T-cell (primary cell): ENCODE results near the gene PTCD1. TPM values are rescaled to one million over a fixed set of nuclear protein-coding genes. Genes with fewer than 3 reads are reported as not detected.

ENCODE experiments used
- ATAC-seq, 4 experiments: fragments of 200-7000 bp in 3 of 4; fragments of 150-1000 bp in 1 of 4; cut with Tn5 transposase; replicated peaks in 1 of 4; 1 replicate in 3 of 4; 2 replicates in 1 of 4; pipeline ENCODE4 v1.10.0; 2021; ENCODE audit warnings: moderate library complexity in 3 of 4, mild to moderate bottlenecking in 2 of 4, moderate number of reproducible peaks in 1 of 4
- CTCF ChIA-PET, 2 donors: fragments of 300-600 bp; sonication (Branson Sonifier 250); formaldehyde crosslinking; loops; one replicate each; lab custom pipeline; 2022; ENCODE audit warnings: antibody characterized with exemption in 2 of 2; lab: Charles Lee
- POLR2A ChIA-PET, 2 donors: fragments of 300-600 bp; sonication (Branson Sonifier 250); formaldehyde crosslinking; loops; one replicate each; lab custom pipeline; 2022; ENCODE audit warnings: antibody characterized with exemption in 2 of 2; lab: Charles Lee
- DNase-seq, 35 experiments: peaks; one replicate each; pipeline versions ENCODE4 v3.0.0 to v3.0.0-alpha.2; 2013 to 2023
- H3K27ac ChIP-seq: one replicate; pipeline ENCODE4 v1.5.1; 2013; ENCODE audit warnings: low read length
- H3K27me3 ChIP-seq, 2 experiments: replicated peaks in 1 of 2; 1 replicate in 1 of 2; 2 replicates in 1 of 2; pipeline versions ENCODE4 v1.6.1 to v1.7.0; 2013; ENCODE audit warnings: low read length in 1 of 2, mixed read lengths in 1 of 2; ENCODE audit not compliant: control insufficient read depth in 2 of 2, insufficient read depth in 2 of 2; ENCODE audit errors: extremely low read depth in 1 of 2
- H3K36me3 ChIP-seq, 2 donors: 1 replicate in 1 of 2; 2 replicates in 1 of 2; pipeline versions ENCODE4 v1.6.1 to v1.7.0; 2013; ENCODE audit warnings: low read length in 1 of 2; ENCODE audit not compliant: control insufficient read depth in 2 of 2, insufficient read depth in 1 of 2; ENCODE audit errors: extremely low read depth in 1 of 2
- H3K4me1 ChIP-seq, 2 experiments: 1 replicate in 1 of 2; 2 replicates in 1 of 2; pipeline versions ENCODE4 v1.6.1 to v1.7.0; 2013; ENCODE audit warnings: low read length in 2 of 2, mixed read lengths in 1 of 2; ENCODE audit not compliant: insufficient read depth in 2 of 2, control insufficient read depth in 1 of 2; ENCODE audit errors: extremely low read depth in 1 of 2
- H3K4me3 ChIP-seq, 2 donors: 1 replicate in 1 of 2; 2 replicates in 1 of 2; pipeline versions ENCODE4 v1.5.1 to v1.7.0; 2013; ENCODE audit warnings: mild to moderate bottlenecking in 2 of 2, low read length in 1 of 2, moderate library complexity in 1 of 2; ENCODE audit not compliant: control insufficient read depth in 1 of 2; ENCODE audit errors: extremely low read depth in 1 of 2
- H3K9me3 ChIP-seq: 2 replicates; pipeline ENCODE4 v1.7.0; 2013
- H3K27ac Mint-ChIP-seq, 2 donors: one replicate each; pipeline ENCODE4 v1.8.0; 2020 to 2021; ENCODE audit warnings: mild to moderate bottlenecking in 2 of 2, mixed read lengths in 2 of 2
- H3K27me3 Mint-ChIP-seq, 2 donors: one replicate each; pipeline ENCODE4 v1.8.0; 2021 to 2022; ENCODE audit warnings: mixed read lengths in 2 of 2
- H3K36me3 Mint-ChIP-seq: one replicate; pipeline ENCODE4 v1.8.0; 2021; ENCODE audit warnings: mixed read lengths
- H3K4me1 Mint-ChIP-seq, 3 donors: one replicate each; pipeline ENCODE4 v1.8.0; 2020 to 2022; ENCODE audit warnings: mixed read lengths in 3 of 3, mild to moderate bottlenecking in 1 of 3
- H3K4me3 Mint-ChIP-seq, 3 donors: one replicate each; pipeline ENCODE4 v1.8.0; 2020 to 2022; ENCODE audit warnings: mild to moderate bottlenecking in 3 of 3, mixed read lengths in 3 of 3, moderate library complexity in 3 of 3
- H3K9me3 Mint-ChIP-seq, 3 donors: one replicate each; pipeline ENCODE4 v1.8.0; 2020 to 2022; ENCODE audit warnings: mixed read lengths in 3 of 3
- WGBS: methylation state at CpG from one replicate; pipeline ENCODE4 v1.1.5; 2013; ENCODE audit warnings: missing lambda C conversion rate; ENCODE audit not compliant: insufficient coverage; 5-methylcytosine and 5-hydroxymethylcytosine counted together
- total RNA-seq, 35 experiments: library from RNA in 6 of 35; stranded (reverse) in 6 of 35; fragments of 120-200 nt in 1 of 35; gene quantifications; one replicate each; pipeline versions ENCODE4 v1.2.1 to v1.2.4 and lab custom pipeline; 2013 to 2026

Gene PTCD1
- total RNA-seq, 5 donors from 2014 or later (not counting 1 experiment from before 2014, with no cell fraction given) = 5.4 to 11.6 (median 10.5) TPM

GRCh38 chr7:99373091-99374066 lies 65.2 kb downstream of the PTCD1 start:
- 81% methylated on average over 23 of the region's 41 CpGs for WGBS
- POLR2A ChIA-PET = interaction anchor here in 1 of 2 donors (0.5 to 1.0 kb wide), 4 partner anchors 15 to 184 kb away, joined by 3 to 9 read pairs (median 6); no protein-coding TSS in a partner anchor
- Histone ChIP-seq H3K9me3 (no peaks in the 10 kb centered on the region), H3K27ac (peak overlapping the region; percentile 36), H3K27me3 (no peaks in the 10 kb centered on the region), H3K4me1 (peaks cover 6 to 41% of the 10 kb centered on the region in 2 experiments), H3K4me3 (peak overlapping the region; percentile 70 to 75), H3K36me3 (peaks cover 3 to 15% of the 10 kb centered on the region in 2 donors)
- Mint-ChIP-seq H3K4me1 (peaks cover 26 to 29% (median 28%) of the 10 kb centered on the region in 3 donors), H3K36me3 (peaks cover 6% of the 10 kb centered on the region), H3K27ac (peak overlapping the region; percentile 75 to 79), H3K4me3 (peak overlapping the region; percentile 78 to 85 (median 80)), H3K27me3 (no peaks in the 10 kb centered on the region), H3K9me3 (no peaks in the 10 kb centered on the region)
- CTCF ChIA-PET = interaction anchor here in 1 of 2 donors (0.6 kb wide), 1 partner anchor 71 kb away, joined by 3 read pairs; no protein-coding TSS in a partner anchor
- no peak for DNase-seq
- no peak for ATAC-seq

DNA sequence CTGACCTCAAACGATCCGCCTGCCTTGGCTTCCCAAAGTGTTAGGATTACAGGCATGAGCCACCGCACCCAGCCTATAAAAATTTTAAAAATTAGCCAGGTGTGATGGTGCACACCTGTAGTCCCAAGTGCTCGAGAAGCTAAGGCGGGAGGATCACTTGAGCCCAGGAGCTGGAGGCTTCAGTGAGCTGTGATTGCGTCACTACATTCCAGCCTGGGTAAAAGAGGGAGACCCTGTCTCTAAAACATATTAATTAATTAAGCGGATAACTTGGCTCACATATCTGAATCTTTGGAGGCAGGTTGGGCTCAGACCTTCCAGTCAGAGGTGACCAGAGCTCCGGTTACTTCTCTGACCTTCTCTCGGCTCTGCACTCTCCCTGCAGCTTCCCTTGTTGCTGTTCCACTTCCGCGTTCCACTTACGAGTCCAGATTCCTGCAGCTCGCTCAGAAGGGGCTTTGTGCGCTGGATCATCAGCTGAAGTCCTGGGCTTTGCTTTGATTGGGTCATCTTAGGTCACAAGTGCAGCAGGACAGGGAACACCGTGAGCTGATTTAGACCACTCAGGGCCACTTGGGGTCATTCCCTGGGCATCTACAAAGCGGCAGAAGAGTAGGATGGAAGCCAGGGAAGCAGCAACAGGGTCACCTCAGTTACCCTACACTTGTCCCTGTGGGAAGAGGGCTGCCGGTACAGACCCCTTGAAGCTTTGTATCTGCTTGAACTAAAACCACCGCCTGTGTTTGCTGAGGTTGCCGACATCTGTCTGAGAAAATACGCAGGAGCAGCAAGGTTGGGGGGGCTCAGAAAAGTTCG lies 66.1 kb downstream of the PTCD1 start:
- H3K36me3 Mint-ChIP-seq = peaks cover under 1% of the 10 kb centered on the region
- POLR2A ChIA-PET = interaction anchor here (0.5 to 0.6 kb wide), 3 partner anchors 24 to 84 kb away, joined by 3 to 7 read pairs (median 3); no protein-coding TSS in a partner anchor
- peaks cover 21 to 24% (median 21%) of the 10 kb centered on the region in 3 donors for H3K4me1 Mint-ChIP-seq
- H3K36me3 ChIP-seq = peaks cover 3 to 8% of the 10 kb centered on the region in 2 donors
- peak overlapping the region; percentile 68 to 75 for H3K27ac Mint-ChIP-seq
- peaks cover 6 to 32% of the 10 kb centered on the region in 2 experiments for H3K4me1 ChIP-seq
- H3K9me3 Mint-ChIP-seq = no peaks in the 10 kb centered on the region
- ATAC-seq (no peak), DNase-seq (peak in 13 of 35 experiments; percentile 15 to 56 (median 29))
- H3K4me3 ChIP-seq = no peak overlapping the region
- 87% methylated on average over 14 of the region's 21 CpGs for WGBS
- CTCF ChIA-PET = interaction anchor here in 1 of 2 donors (0.6 kb wide), 2 partner anchors 31 to 72 kb away, joined by 3 to 5 read pairs; no protein-coding TSS in a partner anchor
- no peaks in the 10 kb centered on the region for H3K27me3 ChIP-seq
- H3K4me3 Mint-ChIP-seq = peak overlapping the region; percentile 78 to 85 (median 80)
- H3K27me3 Mint-ChIP-seq = no peaks in the 10 kb centered on the region
- H3K27ac ChIP-seq = no peak overlapping the region
- H3K9me3 ChIP-seq = no peaks in the 10 kb centered on the region

DNA sequence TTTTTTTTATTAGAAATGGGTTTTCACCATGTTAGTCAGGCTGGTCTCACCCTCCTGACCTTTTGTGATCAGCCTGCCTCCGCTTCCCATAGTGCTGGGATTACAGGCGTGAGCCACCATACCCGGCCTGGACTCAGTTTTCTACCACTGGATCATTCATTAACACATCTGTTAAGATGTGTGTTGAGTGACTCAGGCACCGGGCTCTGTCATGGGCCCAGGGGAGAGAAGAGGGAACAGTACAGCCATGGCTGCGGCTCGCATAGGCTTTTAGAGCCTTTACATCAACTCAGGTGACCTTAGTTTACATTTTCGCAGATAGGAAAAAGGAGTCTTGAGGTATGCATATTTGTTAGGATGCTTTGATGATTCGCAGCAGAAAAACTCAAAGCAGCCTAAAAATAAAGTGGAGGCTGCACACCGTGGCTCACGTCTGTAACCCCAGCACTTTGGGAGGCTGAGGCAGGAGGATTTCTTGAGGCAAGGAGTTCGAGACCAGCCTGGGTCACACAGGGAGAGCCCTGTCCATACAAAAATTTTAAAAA lies 67.2 kb downstream of the PTCD1 start:
- H3K27ac ChIP-seq = no peak overlapping the region
- peaks cover 2% of the 10 kb centered on the region for H3K36me3 Mint-ChIP-seq
- WGBS = 92% methylated on average over 7 of the region's 11 CpGs
- ChIA-PET CTCF (no interaction called here), POLR2A (interaction anchor here in 1 of 2 donors (0.6 kb wide), 1 partner anchor 1059 kb away, joined by 3 read pairs; no protein-coding TSS in a partner anchor)
- H3K36me3 ChIP-seq = peaks cover 9 to 11% of the 10 kb centered on the region in 2 donors
- H3K9me3 ChIP-seq = no peaks in the 10 kb centered on the region
- no peaks in the 10 kb centered on the region for H3K27me3 ChIP-seq
- H3K4me3 Mint-ChIP-seq = peak overlapping the region in 1 of 3 donors; percentile 9
- H3K9me3 Mint-ChIP-seq = no peaks in the 10 kb centered on the region
- no peaks in the 10 kb centered on the region for H3K27me3 Mint-ChIP-seq
- H3K4me1 ChIP-seq = peaks cover 4 to 22% of the 10 kb centered on the region in 2 experiments
- H3K4me1 Mint-ChIP-seq = peaks cover 12 to 17% (median 14%) of the 10 kb centered on the region in 3 donors
- H3K4me3 ChIP-seq = no peak overlapping the region
- peak overlapping the region in 1 of 2 donors; percentile 11 for H3K27ac Mint-ChIP-seq
- ATAC-seq = no peak
- no peak for DNase-seq

- H3K27ac Mint-ChIP-seq = no peak overlapping the region
- Histone ChIP-seq H3K36me3 (peaks cover 13 to 22% of the 10 kb centered on the region in 2 donors), H3K9me3 (no peaks in the 10 kb centered on the region), H3K27ac (no peak overlapping the region), H3K4me1 (peaks cover 0 to 14% of the 10 kb centered on the region in 2 experiments), H3K27me3 (no peaks in the 10 kb centered on the region), H3K4me3 (no peak overlapping the region)
- no peaks in the 10 kb centered on the region for H3K9me3 Mint-ChIP-seq
- peaks cover 5% of the 10 kb centered on the region for H3K36me3 Mint-ChIP-seq
- no peaks in the 10 kb centered on the region for H3K27me3 Mint-ChIP-seq
- no peak for ATAC-seq
- WGBS = 59% methylated on average over 5 of the region's 9 CpGs
- no peak overlapping the region for H3K4me3 Mint-ChIP-seq
- peaks cover 5 to 11% (median 7%) of the 10 kb centered on the region in 3 donors for H3K4me1 Mint-ChIP-seq
- DNase-seq = no peak
- POLR2A ChIA-PET = interaction anchor here in 1 of 2 donors (0.6 kb wide), 1 partner anchor 44 kb away, joined by 3 read pairs; no protein-coding TSS in a partner anchor
- CTCF ChIA-PET = no interaction called here
These were observed 68.7 kb downstream of the PTCD1 start for GRCh38 chr7:99369767-99370391.

DNA sequence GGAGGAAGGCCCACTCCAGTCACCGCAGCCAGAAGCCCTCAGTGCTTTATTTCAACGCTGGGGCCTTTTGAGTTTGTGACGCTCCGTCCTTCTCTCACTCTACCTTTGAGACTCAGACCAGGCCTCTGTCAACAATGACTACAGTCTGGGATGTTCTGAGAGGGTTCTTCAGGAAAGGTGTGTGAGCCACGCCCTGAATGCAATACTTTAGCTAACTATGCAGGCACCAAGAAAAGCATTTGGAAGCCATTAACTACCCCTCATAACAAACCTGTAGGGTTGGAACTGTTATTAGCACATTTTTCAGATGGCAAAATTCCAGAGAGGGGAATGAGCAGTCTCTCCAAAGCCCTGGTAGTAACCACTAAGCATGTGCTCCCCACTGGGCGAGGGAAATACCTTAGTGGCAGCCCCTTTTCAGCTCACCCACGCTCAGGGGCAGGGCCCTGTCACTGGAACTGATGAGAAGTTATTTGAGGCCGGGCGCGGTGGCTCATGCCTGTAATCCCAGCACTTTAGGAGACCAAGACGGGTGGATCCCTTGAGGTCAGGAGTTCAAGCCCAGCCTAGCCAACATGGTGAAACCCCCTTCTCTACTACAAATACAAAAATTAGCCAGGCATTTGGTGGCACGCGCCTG lies 69.7 kb downstream of the PTCD1 start:
- ChIA-PET CTCF (no interaction called here), POLR2A (no interaction called here)
- peaks cover 0 to 13% of the 10 kb centered on the region in 2 experiments for H3K4me1 ChIP-seq
- H3K4me3 Mint-ChIP-seq = no peak overlapping the region
- no peaks in the 10 kb centered on the region for H3K9me3 Mint-ChIP-seq
- ATAC-seq (no peak), DNase-seq (no peak)
- no peaks in the 10 kb centered on the region for H3K9me3 ChIP-seq
- no peaks in the 10 kb centered on the region for H3K27me3 Mint-ChIP-seq
- H3K27ac ChIP-seq = no peak overlapping the region
- H3K27ac Mint-ChIP-seq = peak overlapping the region in 1 of 2 donors; percentile 39
- peaks cover 12% of the 10 kb centered on the region for H3K36me3 Mint-ChIP-seq
- 95% methylated on average over 8 of the region's 13 CpGs for WGBS
- peaks cover 24 to 30% of the 10 kb centered on the region in 2 donors for H3K36me3 ChIP-seq
- no peak overlapping the region for H3K4me3 ChIP-seq
- H3K4me1 Mint-ChIP-seq = peaks cover 5 to 10% (median 7%) of the 10 kb centered on the region in 3 donors
- H3K27me3 ChIP-seq = no peaks in the 10 kb centered on the region
